GM12801 (cell line): ENCODE data around the gene RBL1.

Source experiments
- TF ChIP-seq, protein P1 (sequence below): IDR thresholded peaks from one replicate; pipeline ENCODE4 v1.5.1; 2011; ENCODE audit warnings: control low read depth; ENCODE audit not compliant: insufficient read length; ENCODE audit errors: extremely low read depth

RBL1 gene

DNA sequence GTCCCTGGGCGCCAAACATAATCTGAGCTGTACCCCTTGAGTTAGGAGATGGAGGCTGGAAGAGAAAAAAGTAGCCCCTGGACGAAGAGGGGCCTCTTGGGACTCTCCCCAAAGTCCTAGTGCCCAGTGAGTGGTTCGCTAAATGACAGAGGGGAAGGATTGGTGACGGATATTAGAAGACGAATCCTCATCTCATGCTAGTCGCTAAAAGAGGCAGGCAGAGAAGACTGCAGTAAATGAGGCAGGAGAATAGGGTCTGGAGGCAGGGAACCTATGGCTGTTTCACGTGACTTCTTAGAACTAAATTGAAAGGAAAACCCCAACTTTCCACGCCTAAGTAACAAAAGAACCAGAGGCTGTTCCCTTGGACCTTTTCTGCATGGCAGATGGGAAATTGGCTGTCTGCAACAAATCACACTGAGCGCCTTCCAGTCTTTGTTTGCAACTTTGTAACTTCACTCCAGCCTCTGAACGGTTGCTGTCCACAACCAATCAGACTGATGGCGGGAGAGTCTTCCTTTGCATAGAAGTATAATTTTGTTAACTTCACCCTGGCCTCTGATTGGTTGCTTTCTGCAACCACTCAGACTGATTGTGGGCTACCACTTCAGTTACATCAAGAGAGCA, 731 bp upstream of the RBL1 start:
- TF ChIP-seq, protein P1, sequence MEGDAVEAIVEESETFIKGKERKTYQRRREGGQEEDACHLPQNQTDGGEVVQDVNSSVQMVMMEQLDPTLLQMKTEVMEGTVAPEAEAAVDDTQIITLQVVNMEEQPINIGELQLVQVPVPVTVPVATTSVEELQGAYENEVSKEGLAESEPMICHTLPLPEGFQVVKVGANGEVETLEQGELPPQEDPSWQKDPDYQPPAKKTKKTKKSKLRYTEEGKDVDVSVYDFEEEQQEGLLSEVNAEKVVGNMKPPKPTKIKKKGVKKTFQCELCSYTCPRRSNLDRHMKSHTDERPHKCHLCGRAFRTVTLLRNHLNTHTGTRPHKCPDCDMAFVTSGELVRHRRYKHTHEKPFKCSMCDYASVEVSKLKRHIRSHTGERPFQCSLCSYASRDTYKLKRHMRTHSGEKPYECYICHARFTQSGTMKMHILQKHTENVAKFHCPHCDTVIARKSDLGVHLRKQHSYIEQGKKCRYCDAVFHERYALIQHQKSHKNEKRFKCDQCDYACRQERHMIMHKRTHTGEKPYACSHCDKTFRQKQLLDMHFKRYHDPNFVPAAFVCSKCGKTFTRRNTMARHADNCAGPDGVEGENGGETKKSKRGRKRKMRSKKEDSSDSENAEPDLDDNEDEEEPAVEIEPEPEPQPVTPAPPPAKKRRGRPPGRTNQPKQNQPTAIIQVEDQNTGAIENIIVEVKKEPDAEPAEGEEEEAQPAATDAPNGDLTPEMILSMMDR, result no peak

GRCh38 chr20:37095108-37095598, 644 bp downstream of the RBL1 start:
- TF ChIP-seq, protein P1, result no peak

- TF ChIP-seq, protein P1, result no peak
Observed at GRCh38 chr20:37090407-37090806, 5.4 kb downstream of the RBL1 start.

- TF ChIP-seq, protein P1, result no peak
Observed at GRCh38 chr20:37081717-37082289, 14.0 kb downstream of the RBL1 start.

DNA sequence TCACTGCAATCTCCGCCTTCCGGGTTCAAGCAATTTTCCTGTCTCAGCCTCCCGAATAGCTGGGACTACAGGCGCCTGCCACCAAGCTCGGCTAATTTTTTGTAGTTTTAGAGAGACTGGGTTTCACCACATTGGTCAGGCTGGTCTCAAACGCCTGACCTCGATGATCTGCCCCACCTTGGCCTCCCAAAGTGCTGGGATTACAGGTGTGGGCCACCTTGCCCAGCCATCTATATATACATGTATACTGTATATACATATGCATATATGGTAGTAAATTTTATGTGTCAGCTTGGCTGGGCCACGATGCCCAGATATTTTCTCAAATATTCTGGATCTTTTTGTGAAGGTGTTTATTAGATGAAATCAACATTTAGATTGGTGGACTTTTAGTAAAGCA, 18.8 kb downstream of the RBL1 start:
- TF ChIP-seq, protein P1, result no peak

- TF ChIP-seq, protein P1, result no peak
Observed at GRCh38 chr20:37075932-37076685, 19.7 kb downstream of the RBL1 start.
